ENCODE data around the gene PJA1.

DNA sequence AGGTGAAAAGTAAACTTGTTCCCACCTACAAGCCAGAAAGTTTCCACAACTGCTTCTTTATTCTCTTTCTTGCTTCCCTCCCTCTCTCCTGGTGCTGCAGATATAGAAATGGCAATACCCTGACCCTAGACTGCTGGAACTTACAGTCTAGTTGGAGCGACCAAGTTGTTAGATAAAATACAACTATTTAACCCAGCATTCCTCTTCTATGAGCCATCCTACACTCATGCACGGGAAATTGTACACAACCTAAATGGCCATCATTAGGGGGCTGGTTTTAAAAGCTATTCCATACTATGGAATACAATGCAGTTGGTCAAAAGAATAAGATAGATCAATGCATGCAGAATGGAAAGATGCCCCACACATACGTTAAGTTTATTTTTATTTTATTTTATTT is 41.1 kb downstream of the PJA1 start:
- TF ChIP-seq, protein P1, sequence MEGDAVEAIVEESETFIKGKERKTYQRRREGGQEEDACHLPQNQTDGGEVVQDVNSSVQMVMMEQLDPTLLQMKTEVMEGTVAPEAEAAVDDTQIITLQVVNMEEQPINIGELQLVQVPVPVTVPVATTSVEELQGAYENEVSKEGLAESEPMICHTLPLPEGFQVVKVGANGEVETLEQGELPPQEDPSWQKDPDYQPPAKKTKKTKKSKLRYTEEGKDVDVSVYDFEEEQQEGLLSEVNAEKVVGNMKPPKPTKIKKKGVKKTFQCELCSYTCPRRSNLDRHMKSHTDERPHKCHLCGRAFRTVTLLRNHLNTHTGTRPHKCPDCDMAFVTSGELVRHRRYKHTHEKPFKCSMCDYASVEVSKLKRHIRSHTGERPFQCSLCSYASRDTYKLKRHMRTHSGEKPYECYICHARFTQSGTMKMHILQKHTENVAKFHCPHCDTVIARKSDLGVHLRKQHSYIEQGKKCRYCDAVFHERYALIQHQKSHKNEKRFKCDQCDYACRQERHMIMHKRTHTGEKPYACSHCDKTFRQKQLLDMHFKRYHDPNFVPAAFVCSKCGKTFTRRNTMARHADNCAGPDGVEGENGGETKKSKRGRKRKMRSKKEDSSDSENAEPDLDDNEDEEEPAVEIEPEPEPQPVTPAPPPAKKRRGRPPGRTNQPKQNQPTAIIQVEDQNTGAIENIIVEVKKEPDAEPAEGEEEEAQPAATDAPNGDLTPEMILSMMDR (IDR thresholded peaks at IDR 0.05): no peak
- TF ChIP-seq, protein P2, sequence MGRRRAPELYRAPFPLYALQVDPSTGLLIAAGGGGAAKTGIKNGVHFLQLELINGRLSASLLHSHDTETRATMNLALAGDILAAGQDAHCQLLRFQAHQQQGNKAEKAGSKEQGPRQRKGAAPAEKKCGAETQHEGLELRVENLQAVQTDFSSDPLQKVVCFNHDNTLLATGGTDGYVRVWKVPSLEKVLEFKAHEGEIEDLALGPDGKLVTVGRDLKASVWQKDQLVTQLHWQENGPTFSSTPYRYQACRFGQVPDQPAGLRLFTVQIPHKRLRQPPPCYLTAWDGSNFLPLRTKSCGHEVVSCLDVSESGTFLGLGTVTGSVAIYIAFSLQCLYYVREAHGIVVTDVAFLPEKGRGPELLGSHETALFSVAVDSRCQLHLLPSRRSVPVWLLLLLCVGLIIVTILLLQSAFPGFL (CRISPR knock-in tag; IDR thresholded peaks at IDR 0.05; ENCODE audit: borderline replicate concordance): no peak
- no peak for TF ChIP-seq RELA (CRISPR knock-in tag; IDR thresholded peaks at IDR 0.05; ENCODE audit: borderline replicate concordance)
- TF ChIP-seq TCF7 (CRISPR knock-in tag; IDR thresholded peaks at IDR 0.05; ENCODE audit: low read depth): no peak

Measured in WTC11 (cell line).